ENCODE results near the gene PLEKHG5.
"Not testable (repeated sequence)": the region's sequence is repeated elsewhere in the genome, so short reads cannot be mapped to it uniquely, and the experiment has no call there.

PLEKHG5 gene

GRCh38 chr1:6461538-6462411 lies 29.7 kb downstream of the PLEKHG5 start:
- no peak for DNase-seq

- DNase-seq = no peak
Observed at GRCh38 chr1:6461051-6461530, 30.4 kb downstream of the PLEKHG5 start.

- DNase-seq = peak; percentile 85
Observed at GRCh38 chr1:6460301-6461050, 31.0 kb downstream of the PLEKHG5 start.

- DNase-seq = no peak
Observed at GRCh38 chr1:6459850-6460265, 31.6 kb downstream of the PLEKHG5 start.

- no peak for DNase-seq
Observed at GRCh38 chr1:6456800-6457466, 34.5 kb downstream of the PLEKHG5 start.

GRCh38 chr1:6455752-6456520 lies 35.5 kb downstream of the PLEKHG5 start:
- not testable (repeated sequence) for DNase-seq

GRCh38 chr1:6454856-6455751 lies 36.4 kb downstream of the PLEKHG5 start:
- no peak for DNase-seq

GRCh38 chr1:6453895-6454855 lies 37.3 kb downstream of the PLEKHG5 start:
- DNase-seq = not testable (repeated sequence)

- DNase-seq = no peak
Observed at GRCh38 chr1:6450943-6451373, 40.5 kb downstream of the PLEKHG5 start.

- DNase-seq = not testable (repeated sequence)
Observed at GRCh38 chr1:6450486-6450885, 41.0 kb downstream of the PLEKHG5 start.

GRCh38 chr1:6450005-6450450 lies 41.4 kb downstream of the PLEKHG5 start:
- DNase-seq = no peak

GRCh38 chr1:6448749-6449631 lies 42.5 kb downstream of the PLEKHG5 start:
- no peak for DNase-seq

GRCh38 chr1:6447818-6448748 lies 43.4 kb downstream of the PLEKHG5 start:
- DNase-seq = no peak

GRCh38 chr1:6447016-6447817 lies 44.2 kb downstream of the PLEKHG5 start:
- no peak for DNase-seq

- no peak for DNase-seq
Observed at GRCh38 chr1:6446665-6447015, 44.8 kb downstream of the PLEKHG5 start.

- DNase-seq = not testable (repeated sequence)
Observed at GRCh38 chr1:6445929-6446328, 45.5 kb downstream of the PLEKHG5 start.

All from activated CD8-positive, alpha-beta memory T cell treated with anti-CD3 and anti-CD28 coated beads, Interleukin-2, amount 50 U/mL, for 48 hours (primary cell).